ENCODE results near the gene SHISAL2A.
A peak's percentile ranks its signal among the peaks of the same experiment; 100 is the strongest.

DNA sequence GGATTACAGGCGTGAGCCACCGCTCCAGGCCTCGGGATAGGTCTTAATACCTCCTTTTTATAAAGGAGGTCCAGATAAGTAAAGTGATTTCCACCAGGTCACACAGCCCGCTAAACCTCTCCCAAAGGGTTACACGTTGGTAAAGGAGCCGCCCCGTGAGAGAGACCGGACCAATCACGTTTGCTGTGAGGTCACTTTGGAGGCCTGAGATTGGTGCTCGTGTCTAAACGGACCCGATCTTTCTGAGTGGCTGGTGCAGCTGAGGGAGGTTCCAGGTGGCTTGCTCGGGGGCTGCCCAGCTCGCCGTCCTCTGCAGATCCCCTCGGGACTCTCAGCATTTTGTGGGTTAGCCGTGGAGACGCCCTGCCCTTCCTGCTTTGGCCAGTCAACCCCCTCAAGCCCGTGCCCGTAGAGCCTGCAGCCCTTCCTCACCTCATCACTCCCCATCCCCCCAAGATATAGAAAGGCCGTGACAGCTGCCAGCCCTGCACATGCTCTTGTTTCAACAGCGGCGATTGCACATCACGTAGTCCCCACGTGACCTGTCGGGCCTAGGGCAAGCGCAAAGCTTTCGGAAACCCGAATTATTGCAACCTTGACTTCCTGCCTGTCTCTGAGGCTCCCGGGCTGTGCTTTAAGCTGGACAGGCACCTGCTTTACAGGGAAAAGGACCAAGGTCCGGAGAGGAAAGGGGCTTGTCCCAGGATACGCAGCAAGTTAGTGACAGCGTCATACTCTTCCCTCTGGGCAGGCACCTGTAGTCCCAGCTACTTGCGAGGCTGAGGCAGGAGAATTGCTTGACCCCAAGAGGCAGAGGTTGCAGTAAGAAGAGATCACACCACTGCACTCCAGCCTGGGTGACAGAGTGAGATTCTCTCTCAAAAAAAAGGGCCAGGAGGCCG lies 70.2 kb downstream of the SHISAL2A start:
- TF ChIP-seq ADNP (CRISPR knock-in tag; IDR thresholded peaks at IDR 0.05) (no peak), PHF21A (CRISPR knock-in tag; IDR thresholded peaks at IDR 0.05) (peak; percentile 92; the same call in 1 of the 2 replicates), RAD21 (CRISPR knock-in tag; IDR thresholded peaks at IDR 0.05) (no peak; the same call in 1 of the 2 replicates), TCF7 (IDR thresholded peaks at IDR 0.05; ENCODE audit: low read depth) (no peak)

Data from HepG2 (cell line).